22Rv1 (cell line): Measurements from ENCODE around the gene RELA.

Experiments used
- H3K27ac ChIP-seq: fragments of 450-650 bp; 2 replicates; pipeline ENCODE4 v1.5.1; 2017
- ZFX ChIP-seq: fragments of 450-650 bp; IDR thresholded peaks from 2 replicates; pipeline ENCODE4 v1.6.1; 2017; ENCODE audit warnings: antibody characterized with exemption, borderline replicate concordance
- TF ChIP-seq, protein P1 (sequence below): fragments of 450-650 bp; IDR thresholded peaks from 2 replicates; pipeline ENCODE4 v1.5.1; 2017; ENCODE audit warnings: mild to moderate bottlenecking

Gene RELA

DNA sequence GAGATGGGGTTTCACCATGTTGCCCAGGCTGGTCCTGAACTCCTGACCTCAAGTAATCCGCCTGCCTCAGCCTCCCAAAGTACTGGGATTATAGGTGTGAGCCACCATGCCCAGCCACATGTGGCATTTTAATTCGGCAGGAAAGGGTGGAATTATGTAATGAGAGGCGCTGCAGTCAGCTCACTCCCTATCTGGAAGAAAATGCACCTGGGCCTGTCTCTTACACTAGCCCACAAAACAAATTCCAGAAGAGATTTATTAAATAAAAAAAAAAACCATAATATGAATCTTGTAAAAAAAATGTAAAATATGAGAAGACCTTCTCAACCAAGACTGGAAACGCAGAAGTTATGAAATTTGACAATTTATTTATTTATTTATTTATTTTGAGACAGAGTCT, 41.1 kb upstream of the RELA start:
- no peak overlapping the region for H3K27ac ChIP-seq
- TF ChIP-seq ZFX: no peak
- TF ChIP-seq, protein P1, sequence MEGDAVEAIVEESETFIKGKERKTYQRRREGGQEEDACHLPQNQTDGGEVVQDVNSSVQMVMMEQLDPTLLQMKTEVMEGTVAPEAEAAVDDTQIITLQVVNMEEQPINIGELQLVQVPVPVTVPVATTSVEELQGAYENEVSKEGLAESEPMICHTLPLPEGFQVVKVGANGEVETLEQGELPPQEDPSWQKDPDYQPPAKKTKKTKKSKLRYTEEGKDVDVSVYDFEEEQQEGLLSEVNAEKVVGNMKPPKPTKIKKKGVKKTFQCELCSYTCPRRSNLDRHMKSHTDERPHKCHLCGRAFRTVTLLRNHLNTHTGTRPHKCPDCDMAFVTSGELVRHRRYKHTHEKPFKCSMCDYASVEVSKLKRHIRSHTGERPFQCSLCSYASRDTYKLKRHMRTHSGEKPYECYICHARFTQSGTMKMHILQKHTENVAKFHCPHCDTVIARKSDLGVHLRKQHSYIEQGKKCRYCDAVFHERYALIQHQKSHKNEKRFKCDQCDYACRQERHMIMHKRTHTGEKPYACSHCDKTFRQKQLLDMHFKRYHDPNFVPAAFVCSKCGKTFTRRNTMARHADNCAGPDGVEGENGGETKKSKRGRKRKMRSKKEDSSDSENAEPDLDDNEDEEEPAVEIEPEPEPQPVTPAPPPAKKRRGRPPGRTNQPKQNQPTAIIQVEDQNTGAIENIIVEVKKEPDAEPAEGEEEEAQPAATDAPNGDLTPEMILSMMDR: no peak

DNA sequence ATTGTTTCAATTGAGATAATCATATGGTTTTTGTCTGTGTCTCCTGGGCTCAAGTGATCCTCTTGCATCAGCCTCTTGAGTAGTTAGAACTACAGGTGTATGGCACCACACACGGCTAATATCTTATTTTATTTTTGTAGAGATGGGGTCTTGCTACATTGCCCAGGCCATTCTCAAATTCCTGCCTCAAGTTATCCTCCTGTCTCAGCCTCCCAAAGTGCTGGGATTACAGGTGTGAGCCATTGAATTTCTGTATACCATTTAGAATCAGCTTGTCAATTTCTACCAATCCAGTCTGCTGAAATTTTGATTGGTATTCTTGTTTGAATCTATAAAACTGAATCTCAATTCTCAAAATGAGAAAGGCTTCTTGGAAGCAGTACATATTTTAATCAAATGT, 39.0 kb upstream of the RELA start:
- TF ChIP-seq ZFX: no peak
- H3K27ac ChIP-seq: no peak overlapping the region

DNA sequence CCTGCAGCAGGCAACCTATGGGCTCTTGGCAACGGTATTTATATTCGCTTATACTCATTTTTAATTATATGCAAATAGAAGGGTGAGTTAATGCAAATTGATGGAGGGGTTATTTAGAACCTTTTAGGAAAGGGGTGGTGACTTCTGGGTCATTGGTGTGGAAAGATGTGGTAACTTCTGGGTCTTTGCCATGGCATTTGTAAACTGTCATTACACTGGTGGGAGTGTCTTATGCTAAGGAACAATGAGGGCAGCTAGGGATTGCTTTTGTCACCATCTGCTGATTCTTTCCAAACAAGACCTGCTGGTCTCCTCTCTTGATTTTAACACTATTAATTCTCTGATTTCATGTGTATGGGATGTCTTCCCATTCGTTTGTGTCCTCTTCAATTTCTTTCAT, 37.7 kb upstream of the RELA start:
- TF ChIP-seq, protein P1: no peak
- TF ChIP-seq ZFX: no peak
- H3K27ac ChIP-seq: no peak overlapping the region

DNA sequence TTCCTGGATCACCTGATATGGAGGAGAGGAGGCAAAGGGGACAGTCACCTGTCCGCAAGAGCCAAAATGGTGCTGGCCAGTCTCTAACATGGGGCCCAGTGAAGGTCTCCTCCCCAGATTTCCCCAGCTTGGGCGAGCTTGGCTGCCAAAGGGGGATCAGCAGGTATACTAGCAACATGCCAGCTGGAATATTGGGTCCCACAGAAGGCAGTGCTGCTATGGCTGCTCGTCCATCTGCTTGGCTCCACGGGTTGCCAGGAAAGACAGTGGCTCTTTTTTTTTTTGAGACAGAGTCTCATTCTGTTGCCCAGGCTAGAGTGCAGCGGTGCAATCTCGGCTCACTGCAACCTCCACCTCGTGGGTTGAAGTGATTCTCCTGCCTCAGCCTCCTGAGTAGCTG, 36.6 kb upstream of the RELA start:
- H3K27ac ChIP-seq: no peak overlapping the region
- TF ChIP-seq, protein P1: no peak
- TF ChIP-seq ZFX: no peak

DNA sequence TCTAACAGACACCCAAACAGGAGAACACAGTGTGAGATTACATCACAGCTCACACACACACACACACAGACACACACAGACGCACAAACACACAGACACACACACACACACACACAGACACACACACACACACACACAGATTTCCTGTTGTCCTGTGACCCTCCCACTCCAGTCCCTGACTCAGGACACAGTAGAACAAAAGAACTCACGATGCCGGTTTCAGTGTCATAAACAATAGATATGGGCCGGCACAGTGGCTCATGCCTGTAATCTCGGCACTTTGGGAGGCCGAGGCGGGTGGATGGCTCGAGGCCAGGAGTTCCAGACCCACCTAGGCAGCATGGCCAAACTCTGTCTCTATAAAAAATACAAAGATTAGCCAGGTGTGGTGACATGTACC, 35.5 kb upstream of the RELA start:
- TF ChIP-seq ZFX: no peak
- TF ChIP-seq, protein P1: no peak
- no peak overlapping the region for H3K27ac ChIP-seq

DNA sequence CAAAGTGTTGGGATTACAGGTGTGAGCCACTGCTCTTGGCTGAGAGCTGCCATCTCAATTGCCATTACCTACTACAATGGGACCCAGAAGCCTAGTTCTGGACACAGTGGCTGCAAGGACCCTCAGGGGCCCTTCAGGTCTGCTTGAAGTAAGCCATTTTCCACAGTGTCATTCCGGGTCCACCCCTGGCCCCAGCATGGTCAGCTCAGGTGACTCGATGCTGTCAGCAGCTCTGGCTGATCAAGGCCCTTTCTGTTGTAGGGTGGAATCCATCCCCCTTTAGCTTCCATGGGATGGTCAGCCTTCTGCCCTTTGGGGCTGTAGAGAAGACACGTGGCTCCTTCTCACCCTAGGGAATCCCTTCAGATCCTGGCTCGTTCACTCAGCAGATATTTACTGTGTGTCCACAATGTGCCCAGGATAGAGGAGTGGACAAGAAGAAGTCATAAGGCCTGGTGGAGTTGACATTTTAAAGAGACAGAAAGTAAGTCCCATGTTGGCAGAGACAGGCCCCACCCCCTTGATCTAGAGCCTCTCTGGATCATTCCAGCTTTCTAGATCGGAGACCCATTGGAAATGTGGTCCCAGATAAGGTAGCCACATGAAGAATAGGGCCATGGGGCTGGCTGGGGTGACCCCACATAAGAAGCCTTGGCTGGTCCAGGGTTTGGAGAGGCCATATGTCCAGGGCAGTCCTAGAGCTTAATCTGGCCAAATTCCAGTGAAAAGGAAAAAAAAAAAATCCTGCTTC, 34.3 kb upstream of the RELA start:
- no peak for TF ChIP-seq ZFX
- TF ChIP-seq, protein P1: no peak
- no peak overlapping the region for H3K27ac ChIP-seq

DNA sequence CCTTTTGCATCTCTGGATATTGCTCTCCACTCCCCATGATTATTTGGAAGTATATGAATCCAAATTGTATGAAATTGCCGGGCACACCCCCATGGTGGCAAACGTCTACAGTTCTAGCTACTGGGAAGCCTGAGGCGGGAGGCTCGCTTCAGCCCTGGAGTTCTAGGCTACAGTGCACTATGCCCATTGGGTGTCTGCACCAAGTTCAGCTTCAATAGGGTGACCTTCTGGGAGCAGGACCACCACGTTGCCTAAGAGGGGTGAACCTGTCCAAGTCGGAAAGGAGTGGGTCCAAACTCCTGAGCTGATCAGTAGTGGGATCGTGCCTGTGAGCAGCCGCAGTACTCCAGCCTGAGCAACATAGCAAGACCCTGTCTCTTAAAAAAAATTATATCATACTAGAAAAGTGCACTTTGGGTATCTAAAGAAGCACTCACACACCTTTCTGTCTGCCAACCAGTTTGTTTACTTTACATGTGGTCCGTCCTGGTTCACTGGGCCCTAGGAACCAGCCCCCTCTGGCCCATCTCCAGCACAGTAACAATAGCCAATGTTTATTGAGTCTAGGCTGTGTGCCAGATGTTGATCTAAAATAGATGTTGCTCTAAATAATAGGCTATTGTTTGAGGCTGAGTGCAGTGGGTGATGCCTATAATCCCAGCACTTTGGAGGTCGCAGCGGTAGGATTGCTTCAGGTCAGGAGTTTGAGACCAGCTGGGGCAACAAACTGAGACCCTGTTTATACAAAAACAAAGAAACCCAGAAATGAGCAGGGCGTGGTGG, 32.9 kb upstream of the RELA start:
- peak overlapping the region; percentile 53 for H3K27ac ChIP-seq
- TF ChIP-seq, protein P1: no peak
- no peak for TF ChIP-seq ZFX
